ENCODE measurements around the gene RNLS. TPM values are rescaled to one million over a fixed set of nuclear protein-coding genes. Genes with fewer than 3 reads are reported as not detected.

RNLS gene
- total RNA-seq, 1 experiment from 2014 or later: 8.7 TPM

GRCh38 chr10:88551246-88551645 lies 31.9 kb downstream of the RNLS start (continued):
- TF ChIP-seq FOXK1 (CRISPR knock-in tag; IDR thresholded peaks at IDR 0.05) (no peak), JAZF1 (CRISPR knock-in tag; IDR thresholded peaks at IDR 0.05) (no peak), CREB1 (CRISPR knock-in tag; IDR thresholded peaks at IDR 0.05) (no peak)

- TF ChIP-seq ZNF423 (CRISPR knock-in tag; IDR thresholded peaks at IDR 0.05): no peak
- no peak for TF ChIP-seq NFE2L1 (CRISPR knock-in tag; IDR thresholded peaks at IDR 0.05)
- no peak for TF ChIP-seq ZBTB43 (CRISPR knock-in tag; IDR thresholded peaks at IDR 0.05)
- no peak for TF ChIP-seq AR (CRISPR knock-in tag; IDR thresholded peaks at IDR 0.05)
- TF ChIP-seq ETV6 (CRISPR knock-in tag; IDR thresholded peaks at IDR 0.05): no peak
- TF ChIP-seq E2F4 (CRISPR knock-in tag; IDR thresholded peaks at IDR 0.05; ENCODE audit: borderline replicate concordance, low read depth): no peak
- POLR2A ChIA-PET: no interaction called here
- CTCF ChIA-PET: no interaction called here
- no peak overlapping the region for H3K4me3 Mint-ChIP-seq
- no peak overlapping the region for H3K27ac Mint-ChIP-seq
- DNase-seq (ENCODE audit: low spot score) (no peak), ATAC-seq (no peak)
- no peaks in the 10 kb centered on the region for H3K36me3 Mint-ChIP-seq
- H3K27me3 Mint-ChIP-seq (ENCODE audit: low read depth): no peaks in the 10 kb centered on the region
- no peaks in the 10 kb centered on the region for H3K9me3 Mint-ChIP-seq
- H3K4me1 Mint-ChIP-seq: peaks cover 5% of the 10 kb centered on the region
Measured at GRCh38 chr10:88546497-88546896, 36.6 kb downstream of the RNLS start.

- DNase-seq (ENCODE audit: low spot score): no peak
- peaks cover 5% of the 10 kb centered on the region for H3K4me1 Mint-ChIP-seq
- no peaks in the 10 kb centered on the region for H3K36me3 Mint-ChIP-seq
- H3K27me3 Mint-ChIP-seq (ENCODE audit: low read depth): no peaks in the 10 kb centered on the region
- ATAC-seq: no peak
- POLR2A ChIA-PET: no interaction called here
- no peaks in the 10 kb centered on the region for H3K9me3 Mint-ChIP-seq
- CTCF ChIA-PET: no interaction called here
- no peak overlapping the region for H3K27ac Mint-ChIP-seq
- no peak for TF ChIP-seq KAT7 (CRISPR knock-in tag; IDR thresholded peaks at IDR 0.05; ENCODE audit: borderline replicate concordance)
- TF ChIP-seq NR3C1 (CRISPR knock-in tag; conservative IDR thresholded peaks at IDR 0.05; ENCODE audit: low read depth): no peak
- TF ChIP-seq ZNF281 (CRISPR knock-in tag; IDR thresholded peaks at IDR 0.05): no peak
- no peak for TF ChIP-seq ZNF317 (CRISPR knock-in tag; IDR thresholded peaks at IDR 0.05; ENCODE audit: borderline replicate concordance, low read depth)
- TF ChIP-seq ETV6 (CRISPR knock-in tag; IDR thresholded peaks at IDR 0.05): no peak
- no peak for TF ChIP-seq TP53 (CRISPR knock-in tag; IDR thresholded peaks at IDR 0.05)
- no peak for TF ChIP-seq FOXP1 (CRISPR knock-in tag; IDR thresholded peaks at IDR 0.05; ENCODE audit: borderline replicate concordance)
- TF ChIP-seq TEAD1 (CRISPR knock-in tag; IDR thresholded peaks at IDR 0.05): no peak
- TF ChIP-seq HMGXB4 (CRISPR knock-in tag; IDR thresholded peaks at IDR 0.05): no peak
- TF ChIP-seq ZNF671 (CRISPR knock-in tag; IDR thresholded peaks at IDR 0.05): no peak
- H3K4me3 Mint-ChIP-seq: no peak overlapping the region
Measured at GRCh38 chr10:88545359-88545758, 37.8 kb downstream of the RNLS start.

Measured in WTC11 (cell line).